ENCODE measurements around the gene ZBTB7C. TPM values are rescaled to one million over a fixed set of nuclear protein-coding genes. Genes with fewer than 3 reads are reported as not detected.

The ZBTB7C gene
- polyA plus RNA-seq, 1 experiment: not detected

GRCh38 chr18:48176909-48177308, 232.3 kb downstream of the ZBTB7C start:
- CTCF ChIA-PET: no interaction called here
- Histone ChIP-seq H3K4me3 (ENCODE audit: low read depth, low read length) (no peak overlapping the region), H3K36me3 (ENCODE audit: control insufficient read depth, insufficient read depth, low read length) (no peaks in the 10 kb centered on the region), H3K27me3 (ENCODE audit: control insufficient read depth, insufficient read depth, low read length) (no peaks in the 10 kb centered on the region; the same call in 1 of the 2 replicates)
- POLR2A ChIA-PET: no interaction called here
- DNase-seq (ENCODE audit: low read depth): no peak
- TF ChIP-seq, protein P1, sequence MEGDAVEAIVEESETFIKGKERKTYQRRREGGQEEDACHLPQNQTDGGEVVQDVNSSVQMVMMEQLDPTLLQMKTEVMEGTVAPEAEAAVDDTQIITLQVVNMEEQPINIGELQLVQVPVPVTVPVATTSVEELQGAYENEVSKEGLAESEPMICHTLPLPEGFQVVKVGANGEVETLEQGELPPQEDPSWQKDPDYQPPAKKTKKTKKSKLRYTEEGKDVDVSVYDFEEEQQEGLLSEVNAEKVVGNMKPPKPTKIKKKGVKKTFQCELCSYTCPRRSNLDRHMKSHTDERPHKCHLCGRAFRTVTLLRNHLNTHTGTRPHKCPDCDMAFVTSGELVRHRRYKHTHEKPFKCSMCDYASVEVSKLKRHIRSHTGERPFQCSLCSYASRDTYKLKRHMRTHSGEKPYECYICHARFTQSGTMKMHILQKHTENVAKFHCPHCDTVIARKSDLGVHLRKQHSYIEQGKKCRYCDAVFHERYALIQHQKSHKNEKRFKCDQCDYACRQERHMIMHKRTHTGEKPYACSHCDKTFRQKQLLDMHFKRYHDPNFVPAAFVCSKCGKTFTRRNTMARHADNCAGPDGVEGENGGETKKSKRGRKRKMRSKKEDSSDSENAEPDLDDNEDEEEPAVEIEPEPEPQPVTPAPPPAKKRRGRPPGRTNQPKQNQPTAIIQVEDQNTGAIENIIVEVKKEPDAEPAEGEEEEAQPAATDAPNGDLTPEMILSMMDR (IDR thresholded peaks at IDR 0.05; ENCODE audit: insufficient read depth, low read depth, low read length): no peak

DNA sequence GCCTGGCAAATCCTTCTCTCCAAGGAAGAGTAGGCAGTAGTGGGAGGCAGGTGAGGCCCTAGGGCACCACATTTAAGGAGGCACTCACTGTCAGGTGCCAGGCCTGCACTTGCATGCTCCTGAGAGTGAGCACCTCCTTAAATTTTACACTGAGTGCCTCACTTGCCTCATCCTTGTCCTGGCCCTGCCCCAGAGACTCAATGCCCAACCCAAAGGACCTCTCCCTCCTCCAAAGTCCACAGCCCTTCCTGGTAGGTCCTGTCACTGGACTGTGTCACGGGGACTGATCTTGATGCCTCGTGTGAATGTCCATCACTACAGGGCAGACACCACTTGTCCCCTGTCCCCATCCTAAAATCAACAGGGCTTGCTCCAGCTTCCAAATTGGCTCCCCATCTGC, 235.6 kb downstream of the ZBTB7C start:
- no peaks in the 10 kb centered on the region for H3K36me3 ChIP-seq (ENCODE audit: control insufficient read depth, insufficient read depth, low read length)
- DNase-seq (ENCODE audit: low read depth): no peak
- ChIA-PET POLR2A (no interaction called here), CTCF (no interaction called here)
- no peak overlapping the region for H3K4me3 ChIP-seq (ENCODE audit: low read depth, low read length)
- H3K27me3 ChIP-seq (ENCODE audit: control insufficient read depth, insufficient read depth, low read length): peaks cover 3% of the 10 kb centered on the region
- TF ChIP-seq, protein P1 (IDR thresholded peaks at IDR 0.05; ENCODE audit: insufficient read depth, low read depth, low read length): no peak

GRCh38 chr18:48172226-48173006, 236.8 kb downstream of the ZBTB7C start:
- no peak for DNase-seq (ENCODE audit: low read depth)
- no peak overlapping the region for H3K4me3 ChIP-seq (ENCODE audit: low read depth, low read length)
- ChIA-PET CTCF (interaction anchor here (1.1 to 2.0 kb wide), 2 partner anchors 10 to 87 kb away, joined by 3 to 8 read pairs; no protein-coding TSS in a partner anchor), POLR2A (no interaction called here)
- peaks cover 6% of the 10 kb centered on the region for H3K27me3 ChIP-seq (ENCODE audit: control insufficient read depth, insufficient read depth, low read length)
- H3K36me3 ChIP-seq (ENCODE audit: control insufficient read depth, insufficient read depth, low read length): no peaks in the 10 kb centered on the region
- TF ChIP-seq, protein P1 (IDR thresholded peaks at IDR 0.05; ENCODE audit: insufficient read depth, low read depth, low read length): no peak

DNA sequence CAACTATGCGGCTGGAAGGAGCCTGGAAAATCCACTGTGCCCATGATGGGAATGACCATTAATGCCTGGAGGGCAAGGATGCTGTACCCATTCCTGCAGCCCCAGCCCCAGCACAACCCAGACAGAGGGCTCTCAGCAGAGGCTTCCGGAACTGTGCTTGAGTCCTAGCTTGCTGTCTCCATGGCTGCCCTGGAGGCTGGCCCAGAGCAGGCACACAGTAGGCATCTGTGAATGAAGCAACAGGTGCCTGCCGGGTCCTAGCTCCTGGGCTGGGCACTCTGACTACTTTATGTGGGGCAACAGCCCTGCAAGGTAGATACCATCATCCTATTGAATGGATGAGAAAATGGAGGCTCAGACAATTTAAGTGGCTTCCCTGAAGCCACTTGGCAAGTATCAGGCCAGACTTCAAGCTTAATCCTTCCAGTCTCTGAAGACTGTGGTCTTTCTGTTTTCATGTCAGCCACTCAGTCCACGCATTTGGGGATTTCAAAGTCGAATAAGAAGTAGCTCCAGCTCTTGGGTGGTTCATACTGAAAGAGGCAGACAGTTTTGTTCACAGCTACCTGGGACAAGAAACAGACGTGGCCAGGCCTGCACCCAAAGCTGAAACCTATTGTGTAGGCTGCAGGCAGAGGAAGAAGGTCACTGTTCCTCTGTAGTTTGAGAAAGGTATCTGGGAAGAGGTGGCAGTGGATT, 237.5 kb downstream of the ZBTB7C start:
- H3K27me3 ChIP-seq (ENCODE audit: control insufficient read depth, insufficient read depth, low read length): peaks cover 8% of the 10 kb centered on the region
- DNase-seq (ENCODE audit: low read depth): no peak
- no peak overlapping the region for H3K4me3 ChIP-seq (ENCODE audit: low read depth, low read length)
- TF ChIP-seq, protein P1 (IDR thresholded peaks at IDR 0.05; ENCODE audit: insufficient read depth, low read depth, low read length): no peak
- POLR2A ChIA-PET: no interaction called here
- CTCF ChIA-PET: interaction anchor here (0.7 to 2.0 kb wide), 3 partner anchors 9 to 423 kb away, joined by 3 to 8 read pairs (median 3); no protein-coding TSS in a partner anchor
- no peaks in the 10 kb centered on the region for H3K36me3 ChIP-seq (ENCODE audit: control insufficient read depth, insufficient read depth, low read length)

DNA sequence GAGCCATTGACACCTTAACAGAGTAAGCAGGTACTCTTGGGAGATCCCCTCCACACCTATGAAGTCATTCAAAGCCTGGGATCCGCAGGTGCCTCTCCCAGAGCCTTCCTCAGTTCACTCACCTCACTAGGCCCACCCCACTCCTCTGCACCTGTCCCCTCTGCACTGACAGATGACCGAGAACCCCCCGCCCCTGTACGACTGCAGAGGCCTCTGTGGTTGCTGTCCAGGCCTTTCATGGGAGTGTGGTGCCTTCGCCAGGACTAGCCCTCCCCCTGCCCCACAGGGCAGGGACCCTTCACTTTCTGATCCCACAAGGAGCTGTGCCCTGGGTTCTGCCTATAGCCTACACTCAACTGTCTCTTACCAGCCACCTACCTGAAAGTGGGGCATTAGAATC, 238.5 kb downstream of the ZBTB7C start:
- TF ChIP-seq, protein P1 (IDR thresholded peaks at IDR 0.05; ENCODE audit: insufficient read depth, low read depth, low read length): no peak
- peaks cover 8% of the 10 kb centered on the region for H3K27me3 ChIP-seq (ENCODE audit: control insufficient read depth, insufficient read depth, low read length)
- POLR2A ChIA-PET: no interaction called here
- CTCF ChIA-PET: interaction anchor here (0.5 to 2.0 kb wide), 2 partner anchors 8 to 1071 kb away, joined by 3 to 8 read pairs; no protein-coding TSS in a partner anchor
- H3K36me3 ChIP-seq (ENCODE audit: control insufficient read depth, insufficient read depth, low read length): no peaks in the 10 kb centered on the region
- H3K4me3 ChIP-seq (ENCODE audit: low read depth, low read length): no peak overlapping the region
- no peak for DNase-seq (ENCODE audit: low read depth)
